Central memory CD8-positive, alpha-beta T cell (primary cell): ENCODE results near the gene CELA3A.
"Not testable (repeated sequence)": the region's sequence is repeated elsewhere in the genome, so short reads cannot be mapped to it uniquely, and the experiment has no call there.

ENCODE experiments used
- ATAC-seq: fragments of 150-1000 bp; cut with Tn5 transposase; replicated peaks from 2 replicates; pipeline ENCODE4 v1.10.0; 2022; ENCODE audit warnings: mild to moderate bottlenecking, moderate FRiP score, moderate number of reproducible peaks; ENCODE audit not compliant: poor library complexity, severe bottlenecking; ENCODE audit errors: extremely low read depth
- DNase-seq, 2 donors: peaks; one replicate each; pipeline ENCODE4 v3.0.0; 2021; ENCODE audit warnings: low spot score in 2 of 2
- H3K27ac Mint-ChIP-seq: one replicate; pipeline ENCODE4 v1.8.0; 2022; ENCODE audit warnings: low read depth, mild to moderate bottlenecking, moderate library complexity, mixed read lengths
- H3K27me3 Mint-ChIP-seq: one replicate; pipeline ENCODE4 v1.8.0; 2022; ENCODE audit warnings: mixed read lengths
- H3K36me3 Mint-ChIP-seq: one replicate; pipeline ENCODE4 v1.8.0; 2022; ENCODE audit warnings: mild to moderate bottlenecking, moderate library complexity, mixed read lengths; ENCODE audit not compliant: insufficient read depth
- H3K4me1 Mint-ChIP-seq: one replicate; pipeline ENCODE4 v1.8.0; 2022; ENCODE audit warnings: mixed read lengths
- H3K4me3 Mint-ChIP-seq: one replicate; pipeline ENCODE4 v1.8.0; 2022; ENCODE audit warnings: mild to moderate bottlenecking, moderate library complexity, mixed read lengths
- H3K9me3 Mint-ChIP-seq: one replicate; pipeline ENCODE4 v1.8.0; 2022; ENCODE audit warnings: mixed read lengths

The CELA3A gene

GRCh38 chr1:22001409-22001808 lies at the start of gene CELA3A:
Gene CELA3A (plus strand): TSS chr1:22001657. CDS start chr1:22001675, 18 bp downstream.
- H3K27ac Mint-ChIP-seq: no peak within 1 kb of the TSS
- no peaks in the 10 kb centered on the region for H3K9me3 Mint-ChIP-seq
- no peak within 1 kb of the TSS for H3K4me3 Mint-ChIP-seq
- peaks cover 2% of the 10 kb centered on the region for H3K36me3 Mint-ChIP-seq
- DNase-seq: no peak
- no peaks in the 10 kb centered on the region for H3K4me1 Mint-ChIP-seq
- no peaks in the 10 kb centered on the region for H3K27me3 Mint-ChIP-seq
- no peak for ATAC-seq

GRCh38 chr1:21952786-21953520 lies 48.5 kb upstream of the CELA3A start:
- Mint-ChIP-seq H3K27ac (no peak overlapping the region), H3K4me1 (peaks cover 10% of the 10 kb centered on the region), H3K36me3 (no peaks in the 10 kb centered on the region), H3K27me3 (peaks cover 15% of the 10 kb centered on the region), H3K4me3 (no peak overlapping the region), H3K9me3 (no peaks in the 10 kb centered on the region)
- DNase-seq (no peak), ATAC-seq (no peak)

GRCh38 chr1:21955058-21955457 lies 46.4 kb upstream of the CELA3A start:
- Mint-ChIP-seq H3K9me3 (no peaks in the 10 kb centered on the region), H3K27me3 (peaks cover 24% of the 10 kb centered on the region), H3K36me3 (no peaks in the 10 kb centered on the region), H3K4me1 (peaks cover 15% of the 10 kb centered on the region), H3K27ac (no peak overlapping the region), H3K4me3 (no peak overlapping the region)
- DNase-seq (no peak), ATAC-seq (no peak)

GRCh38 chr1:21955501-21956281 lies 45.8 kb upstream of the CELA3A start:
- Mint-ChIP-seq H3K27ac (no peak overlapping the region), H3K4me1 (peaks cover 15% of the 10 kb centered on the region), H3K9me3 (no peaks in the 10 kb centered on the region), H3K36me3 (no peaks in the 10 kb centered on the region), H3K27me3 (peaks cover 24% of the 10 kb centered on the region), H3K4me3 (no peak overlapping the region)
- ATAC-seq (no peak), DNase-seq (no peak)

GRCh38 chr1:21956720-21957552 lies 44.5 kb upstream of the CELA3A start:
- Mint-ChIP-seq H3K36me3 (no peaks in the 10 kb centered on the region), H3K4me1 (peaks cover 15% of the 10 kb centered on the region), H3K4me3 (peak overlapping the region; percentile 36), H3K27me3 (peaks cover 24% of the 10 kb centered on the region), H3K27ac (no peak overlapping the region), H3K9me3 (no peaks in the 10 kb centered on the region)
- DNase-seq (peak in 1 of 2 donors; percentile 24), ATAC-seq (peak; percentile 52)

GRCh38 chr1:21961337-21961736 lies 40.1 kb upstream of the CELA3A start:
- Mint-ChIP-seq H3K9me3 (no peaks in the 10 kb centered on the region), H3K36me3 (no peaks in the 10 kb centered on the region), H3K4me1 (peaks cover 22% of the 10 kb centered on the region), H3K4me3 (no peak overlapping the region), H3K27me3 (peaks cover 30% of the 10 kb centered on the region), H3K27ac (no peak overlapping the region)
- DNase-seq (no peak), ATAC-seq (no peak)

GRCh38 chr1:21961799-21962198 lies 39.7 kb upstream of the CELA3A start:
- H3K27ac Mint-ChIP-seq: no peak overlapping the region
- no peaks in the 10 kb centered on the region for H3K36me3 Mint-ChIP-seq
- no peaks in the 10 kb centered on the region for H3K9me3 Mint-ChIP-seq
- ATAC-seq: no peak
- peaks cover 30% of the 10 kb centered on the region for H3K27me3 Mint-ChIP-seq
- H3K4me1 Mint-ChIP-seq: peaks cover 19% of the 10 kb centered on the region
- no peak for DNase-seq
- H3K4me3 Mint-ChIP-seq: no peak overlapping the region

- DNase-seq (peak; percentile 65 to 86), ATAC-seq (peak; percentile 67)
- no peaks in the 10 kb centered on the region for H3K36me3 Mint-ChIP-seq
- H3K4me1 Mint-ChIP-seq: peaks cover 7% of the 10 kb centered on the region
- H3K27ac Mint-ChIP-seq: peak overlapping the region; percentile 57
- H3K4me3 Mint-ChIP-seq: no peak overlapping the region
- H3K9me3 Mint-ChIP-seq: no peaks in the 10 kb centered on the region
- H3K27me3 Mint-ChIP-seq: peaks cover 18% of the 10 kb centered on the region
These were observed 37.8 kb upstream of the CELA3A start for GRCh38 chr1:21963477-21964217.

GRCh38 chr1:21966247-21967000 lies 35.0 kb upstream of the CELA3A start:
- no peak for DNase-seq
- Mint-ChIP-seq H3K27me3 (peaks cover 21% of the 10 kb centered on the region), H3K36me3 (no peaks in the 10 kb centered on the region), H3K9me3 (no peaks in the 10 kb centered on the region), H3K27ac (no peak overlapping the region), H3K4me3 (no peak overlapping the region), H3K4me1 (peaks cover 7% of the 10 kb centered on the region)
- ATAC-seq: no peak

GRCh38 chr1:21967216-21967615 lies 34.2 kb upstream of the CELA3A start:
- peaks cover 21% of the 10 kb centered on the region for H3K27me3 Mint-ChIP-seq
- not testable (repeated sequence) for H3K36me3 Mint-ChIP-seq, ATAC-seq, H3K4me3 Mint-ChIP-seq, H3K9me3 Mint-ChIP-seq, H3K27ac Mint-ChIP-seq, DNase-seq, H3K4me1 Mint-ChIP-seq

- H3K9me3 Mint-ChIP-seq, H3K4me3 Mint-ChIP-seq, H3K4me1 Mint-ChIP-seq, DNase-seq, H3K36me3 Mint-ChIP-seq, ATAC-seq, H3K27ac Mint-ChIP-seq: not testable (repeated sequence)
- H3K27me3 Mint-ChIP-seq: peaks cover 21% of the 10 kb centered on the region
These were observed 32.4 kb upstream of the CELA3A start for GRCh38 chr1:21969066-21969465.
